Cerebellar nuclear complex (tissue), 1 donor: ENCODE measurements around the gene GABPB2.

ENCODE experiments used
- DNase-seq, 2 experiments: peaks; one replicate each; lab custom pipeline; 2025; lab: John Stamatoyannopoulos, UW

Gene GABPB2

DNA sequence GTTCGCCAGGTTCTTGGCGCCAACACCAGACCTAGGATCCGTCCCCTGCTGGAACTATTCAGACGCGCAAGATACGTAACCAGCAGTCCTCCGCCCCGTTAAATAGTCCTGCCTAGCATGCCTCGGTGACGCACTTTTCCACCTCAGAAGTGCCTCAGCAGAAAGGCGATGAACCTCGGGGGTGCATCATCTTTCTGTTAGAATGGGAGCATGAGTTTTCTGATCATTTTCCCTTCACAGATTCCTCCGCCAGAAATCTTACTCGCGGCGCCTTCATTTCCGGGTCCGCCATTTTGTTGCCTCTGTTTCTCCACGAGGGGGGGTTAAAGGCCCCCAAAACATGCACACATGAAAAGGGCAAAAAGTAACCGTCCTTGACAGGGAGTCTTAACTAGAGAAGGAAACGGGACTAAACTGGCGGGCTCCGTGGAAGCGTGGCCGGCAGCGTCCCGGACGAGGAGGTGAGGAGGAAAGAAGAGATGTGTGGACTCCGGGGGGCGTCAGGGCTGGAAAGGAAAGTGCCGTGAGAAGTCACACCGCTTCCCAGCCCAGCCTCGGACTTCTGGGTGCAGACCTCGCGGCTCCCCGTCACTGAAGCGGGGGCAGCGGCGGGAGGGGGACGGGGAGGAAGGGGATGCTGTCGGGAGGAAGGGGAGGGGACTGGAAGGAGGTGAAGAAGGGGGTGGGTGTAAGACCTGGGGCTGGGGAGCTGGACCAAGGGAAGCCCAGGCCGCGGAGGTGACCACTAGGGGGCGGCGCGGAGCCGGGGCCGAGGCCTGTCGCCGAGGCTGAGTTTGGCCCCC lies at the start of gene GABPB2:
Gene GABPB2 (plus strand): TSS at position 288 of the 803 bp plus-strand sequence. CDS start 17,429 bp downstream, outside the sequence.
- peak in 1 of 2 experiments; percentile 66 for DNase-seq

DNA sequence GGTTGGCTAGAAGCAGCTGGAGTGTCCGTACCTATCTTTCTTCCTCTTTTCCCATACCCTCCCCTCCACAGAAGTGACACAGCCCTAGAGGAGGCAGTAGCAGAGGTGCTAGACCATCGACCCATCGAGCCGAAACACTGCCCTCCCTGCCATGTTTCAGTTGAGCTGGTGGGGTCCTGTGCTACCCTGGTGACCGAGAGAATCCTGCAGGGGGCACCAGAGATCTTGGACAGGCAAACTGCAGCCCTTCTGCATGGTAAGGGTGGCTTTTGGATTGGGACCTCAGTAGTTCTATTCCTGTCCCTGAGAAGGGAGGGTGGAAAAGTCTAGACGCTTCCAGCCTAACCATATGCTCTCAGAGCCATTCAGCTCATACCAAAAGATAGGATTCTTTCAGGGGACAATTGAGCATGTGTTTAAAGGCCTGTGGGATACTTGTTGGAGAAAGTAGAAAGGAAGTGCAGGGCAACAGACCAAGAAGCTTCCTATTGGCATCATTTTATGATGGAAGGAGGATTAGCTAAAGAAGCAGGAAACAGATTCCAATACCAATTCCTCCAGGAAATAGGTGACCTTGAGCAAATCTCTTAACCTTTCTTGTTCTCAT lies 45.9 kb upstream of the GABPB2 start:
- DNase-seq = no peak

DNA sequence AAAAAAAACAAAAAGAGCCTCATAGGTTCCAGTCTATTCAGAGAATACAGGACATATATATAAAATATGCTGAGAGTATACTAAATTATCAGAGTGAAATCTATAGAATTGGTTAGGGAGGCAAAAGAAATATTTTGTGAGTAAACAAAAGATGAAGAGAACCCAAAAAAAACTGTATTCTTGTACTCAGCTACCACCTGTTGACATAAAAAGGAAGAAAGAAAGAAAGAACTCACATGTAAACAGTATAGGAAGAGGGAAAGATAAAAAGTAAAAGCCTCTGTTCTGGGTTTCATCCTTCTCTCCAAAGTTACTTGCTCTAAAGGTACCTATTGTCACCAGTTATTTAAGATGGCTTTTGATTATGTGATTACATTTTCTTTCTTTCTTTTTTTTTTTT lies 44.1 kb upstream of the GABPB2 start:
- DNase-seq = no peak

DNA sequence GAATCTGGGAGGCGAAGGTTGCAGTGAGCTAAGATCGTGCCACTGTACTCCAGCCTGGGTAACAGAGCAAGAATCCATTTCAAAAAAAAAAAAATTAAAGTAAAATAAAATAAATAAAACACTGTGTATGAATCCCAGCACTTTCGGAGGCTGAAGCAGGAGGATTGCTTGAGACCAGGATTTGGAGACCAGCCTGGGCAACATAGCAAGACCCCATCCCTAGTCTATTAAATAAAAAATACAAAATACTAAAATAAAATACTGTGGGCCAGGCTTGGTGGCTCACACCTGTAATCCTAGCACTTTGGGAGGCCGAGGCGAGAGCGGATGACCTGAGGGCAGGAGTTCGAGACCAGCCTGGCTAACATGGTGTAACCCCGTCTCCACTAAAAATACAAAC lies 38.4 kb upstream of the GABPB2 start:
- no peak for DNase-seq

DNA sequence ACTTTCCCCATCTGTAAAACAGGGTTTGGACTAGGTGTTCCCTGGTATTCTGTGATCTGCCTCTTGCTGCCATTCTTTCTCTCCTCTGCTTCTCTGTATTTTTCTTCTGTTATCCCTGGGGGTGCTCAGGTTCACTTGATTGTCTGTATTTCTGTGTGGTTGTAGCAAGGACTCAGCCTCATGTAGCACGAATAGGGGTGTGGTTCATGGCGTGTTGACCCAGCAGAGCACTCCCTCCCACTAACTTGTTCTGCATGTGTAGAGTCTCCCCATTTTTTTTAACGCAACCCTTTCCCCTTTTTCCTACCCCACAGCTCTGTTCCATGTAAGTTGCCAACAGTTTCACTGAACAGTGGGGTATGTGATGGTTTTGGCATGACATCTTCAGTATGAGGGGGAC lies 35.4 kb upstream of the GABPB2 start:
- DNase-seq = no peak

DNA sequence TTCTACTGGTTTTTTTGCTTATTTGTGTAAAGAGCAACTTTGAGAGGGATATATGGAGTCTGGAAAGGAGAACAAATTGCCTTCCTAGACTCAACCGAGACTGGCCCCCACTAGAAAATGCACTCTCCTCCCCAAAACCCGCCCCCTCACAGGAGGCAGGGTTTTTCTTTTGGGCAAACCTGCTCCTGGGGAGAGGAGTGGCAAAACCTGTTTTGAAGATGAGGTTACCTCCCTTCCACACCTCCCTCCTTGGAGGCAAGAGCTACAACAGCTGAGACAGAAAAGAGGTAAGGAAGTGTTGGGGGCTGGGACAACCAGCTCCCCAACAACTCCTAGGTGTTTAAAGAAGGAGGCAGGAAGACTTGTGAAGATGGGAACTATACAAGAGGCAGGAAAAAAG lies 34.2 kb upstream of the GABPB2 start, which contains the start of gene BNIPL:
Gene BNIPL (plus strand): TSS at position 231 of the 400 bp plus-strand sequence. CDS start 140 bp downstream, at position 371.
- DNase-seq = no peak

DNA sequence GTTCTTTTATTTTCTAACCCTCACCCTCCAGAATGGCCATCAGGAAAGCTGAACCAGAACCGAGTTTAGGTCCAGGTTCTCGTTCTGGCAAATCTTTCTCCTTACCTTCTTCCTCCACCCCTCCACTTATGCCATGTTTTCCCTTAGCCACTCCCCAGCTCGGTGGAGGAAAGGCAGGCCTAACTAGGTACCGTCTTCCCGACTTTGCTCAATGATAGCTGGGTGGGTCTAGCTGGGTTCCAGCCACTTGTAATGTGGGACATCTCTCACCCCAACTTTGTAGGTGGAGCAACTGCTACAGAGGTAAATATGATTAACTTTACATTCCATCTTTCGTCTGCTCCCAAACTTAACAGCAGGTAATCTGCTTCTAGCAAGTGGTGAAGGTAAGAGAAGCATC lies 33.5 kb upstream of the GABPB2 start:
- DNase-seq = no peak

DNA sequence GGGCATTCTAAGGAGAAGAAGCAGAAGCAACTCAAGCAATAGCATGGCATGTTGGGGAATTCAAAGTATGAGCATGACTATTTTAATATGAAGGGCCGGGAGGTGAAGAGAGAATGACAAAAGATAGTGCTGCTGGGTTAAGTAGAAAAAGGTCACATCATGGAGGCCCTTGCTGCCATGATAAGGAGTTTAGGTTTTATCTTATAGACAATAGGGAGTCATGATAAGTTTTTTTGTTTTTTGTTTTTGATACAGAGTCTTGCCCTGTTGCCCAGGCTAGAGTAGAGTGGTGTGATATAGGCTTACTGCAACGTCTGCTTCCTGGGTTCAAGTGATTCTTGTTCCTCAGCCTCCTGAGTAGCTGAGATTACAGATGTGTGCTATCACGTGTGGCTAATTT lies 31.0 kb upstream of the GABPB2 start:
- DNase-seq = no peak

DNA sequence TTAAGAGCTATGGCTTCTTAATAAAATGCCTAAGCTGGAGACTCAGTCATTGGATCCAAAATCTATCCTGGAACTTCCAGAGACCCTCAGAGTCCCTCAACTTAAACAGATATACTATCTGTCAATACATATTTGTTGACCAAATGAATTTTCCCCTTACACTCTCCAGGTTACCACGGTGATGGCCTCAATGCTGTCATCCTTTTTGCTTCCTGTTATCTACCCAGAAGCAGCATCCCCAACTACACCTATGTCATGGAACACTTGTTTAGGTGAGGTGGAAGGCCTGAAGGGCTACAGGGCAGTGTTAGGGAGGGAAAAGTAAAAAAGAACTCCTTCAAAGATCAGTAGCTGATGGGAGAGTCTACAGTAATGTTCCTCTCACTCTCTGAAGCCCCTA lies 27.4 kb upstream of the GABPB2 start:
- no peak for DNase-seq

DNA sequence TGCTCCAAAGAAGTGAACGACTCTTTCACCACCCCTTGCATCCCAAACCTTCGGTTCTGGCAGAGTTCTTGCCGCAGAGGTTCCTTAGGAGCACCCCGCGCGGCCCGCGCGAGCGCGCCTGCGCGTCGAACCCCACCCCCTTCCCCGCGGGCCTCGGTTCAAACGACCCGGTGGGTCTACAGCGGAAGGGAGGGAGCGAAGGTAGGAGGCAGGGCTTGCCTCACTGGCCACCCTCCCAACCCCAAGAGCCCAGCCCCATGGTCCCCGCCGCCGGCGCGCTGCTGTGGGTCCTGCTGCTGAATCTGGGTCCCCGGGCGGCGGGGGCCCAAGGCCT lies 23.0 kb upstream of the GABPB2 start, which contains the start of gene C1orf56:
Gene C1orf56 (plus strand): TSS at position 161 of the 334 bp plus-strand sequence. CDS start 97 bp downstream, at position 258.
- peak in 1 of 2 experiments; percentile 35 for DNase-seq

DNA sequence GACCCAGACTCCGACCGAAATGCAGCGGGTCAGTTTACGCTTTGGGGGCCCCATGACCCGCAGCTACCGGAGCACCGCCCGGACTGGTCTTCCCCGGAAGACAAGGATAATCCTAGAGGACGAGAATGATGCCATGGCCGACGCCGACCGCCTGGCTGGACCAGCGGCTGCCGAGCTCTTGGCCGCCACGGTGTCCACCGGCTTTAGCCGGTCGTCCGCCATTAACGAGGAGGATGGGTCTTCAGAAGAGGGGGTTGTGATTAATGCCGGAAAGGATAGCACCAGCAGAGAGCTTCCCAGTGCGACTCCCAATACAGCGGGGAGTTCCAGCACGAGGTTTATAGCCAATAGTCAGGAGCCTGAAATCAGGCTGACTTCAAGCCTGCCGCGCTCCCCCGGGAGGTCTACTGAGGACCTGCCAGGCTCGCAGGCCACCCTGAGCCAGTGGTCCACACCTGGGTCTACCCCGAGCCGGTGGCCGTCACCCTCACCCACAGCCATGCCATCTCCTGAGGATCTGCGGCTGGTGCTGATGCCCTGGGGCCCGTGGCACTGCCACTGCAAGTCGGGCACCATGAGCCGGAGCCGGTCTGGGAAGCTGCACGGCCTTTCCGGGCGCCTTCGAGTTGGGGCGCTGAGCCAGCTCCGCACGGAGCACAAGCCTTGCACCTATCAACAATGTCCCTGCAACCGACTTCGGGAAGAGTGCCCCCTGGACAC lies 22.5 kb upstream of the GABPB2 start:
- DNase-seq = peak in 1 of 2 experiments; percentile 56

DNA sequence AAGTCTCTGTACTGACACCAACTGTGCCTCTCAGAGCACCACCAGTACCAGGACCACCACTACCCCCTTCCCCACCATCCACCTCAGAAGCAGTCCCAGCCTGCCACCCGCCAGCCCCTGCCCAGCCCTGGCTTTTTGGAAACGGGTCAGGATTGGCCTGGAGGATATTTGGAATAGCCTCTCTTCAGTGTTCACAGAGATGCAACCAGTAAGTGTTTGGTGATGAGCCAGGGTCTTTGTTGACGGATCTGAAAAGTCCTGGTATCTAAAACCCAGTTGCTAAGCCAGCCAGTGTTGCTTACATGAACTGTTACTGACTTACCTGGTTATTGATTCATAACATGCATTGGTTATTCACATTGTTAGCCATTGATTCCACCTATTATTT lies 21.9 kb upstream of the GABPB2 start:
- DNase-seq = no peak

DNA sequence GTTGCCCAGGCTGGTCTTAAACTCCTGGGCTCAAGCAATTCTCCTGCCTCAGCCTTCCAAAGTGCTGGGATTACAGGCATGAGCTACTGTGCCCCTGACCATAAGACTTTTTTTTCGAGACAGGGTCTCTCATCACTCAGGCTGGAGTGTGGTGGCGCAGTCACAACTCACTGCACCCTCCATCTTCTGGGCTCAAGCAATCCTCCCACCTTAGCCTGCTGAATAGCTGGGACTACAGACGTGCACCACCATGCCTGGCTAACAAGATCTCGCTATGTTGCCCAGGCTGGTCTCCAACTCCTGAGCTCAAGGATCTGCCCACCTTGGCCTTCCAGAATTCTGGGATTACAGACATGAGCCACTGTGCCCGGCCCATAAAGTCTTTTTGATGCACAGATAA lies 21.1 kb upstream of the GABPB2 start:
- DNase-seq = no peak

DNA sequence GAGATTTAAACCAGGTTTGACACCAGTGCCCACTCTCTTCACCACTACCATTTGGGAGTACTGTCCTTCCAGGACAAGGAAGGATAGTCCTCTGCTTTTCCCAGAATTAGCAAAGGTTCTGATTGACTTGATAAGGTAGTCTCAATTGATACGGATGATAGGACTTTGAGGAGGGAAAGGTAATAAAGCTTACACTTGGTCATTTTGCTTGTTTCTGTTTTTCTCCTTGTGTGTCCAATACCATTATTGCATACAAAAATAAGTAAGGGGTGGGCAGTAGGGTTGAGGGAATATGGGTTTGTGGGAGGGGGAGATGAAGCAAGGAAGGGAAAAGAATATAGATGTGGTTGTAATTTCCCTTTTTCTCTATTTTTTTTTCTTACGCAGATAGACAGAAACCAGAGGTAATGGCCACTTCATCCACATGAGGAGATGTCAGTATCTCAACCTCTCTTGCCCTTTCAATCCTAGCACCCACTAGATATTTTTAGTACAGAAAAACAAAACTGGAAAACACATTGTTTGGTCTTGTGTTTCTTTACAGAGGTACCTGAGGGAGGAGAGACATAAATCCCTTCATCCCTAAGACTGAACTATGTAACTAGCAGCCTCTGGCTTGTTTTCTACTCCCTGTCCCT lies 20.4 kb upstream of the GABPB2 start:
- no peak for DNase-seq

DNA sequence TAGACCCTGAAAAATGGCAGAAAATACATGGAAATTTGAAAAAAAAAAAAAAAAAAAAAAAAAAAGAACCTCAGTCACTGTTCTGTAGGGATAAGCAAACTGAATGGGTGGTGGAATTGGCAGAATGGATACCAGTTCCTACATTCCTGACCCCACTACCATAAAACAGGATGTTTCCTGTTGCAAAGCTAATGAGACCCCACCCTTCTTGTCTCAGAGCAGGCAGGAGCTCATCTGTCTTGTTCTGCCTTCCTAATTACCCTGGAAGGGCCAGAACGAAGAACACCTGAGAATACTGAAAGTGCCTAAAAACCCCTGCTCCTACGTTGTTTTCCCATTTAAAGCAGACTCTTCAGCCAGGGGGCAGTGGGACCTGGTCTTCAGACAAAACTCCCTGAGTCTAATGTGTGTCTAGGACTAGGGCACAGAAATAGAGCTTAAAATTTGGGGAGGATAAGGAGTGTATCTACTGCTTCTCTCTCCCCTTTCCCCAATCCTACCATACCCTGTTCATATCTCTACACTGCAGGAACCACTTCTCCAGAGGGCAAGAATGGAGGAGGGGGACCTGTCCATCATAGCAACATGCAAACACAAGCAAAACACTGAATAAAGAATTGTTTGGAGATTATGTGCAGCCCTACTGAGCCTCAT lies 19.1 kb upstream of the GABPB2 start:
- no peak for DNase-seq

DNA sequence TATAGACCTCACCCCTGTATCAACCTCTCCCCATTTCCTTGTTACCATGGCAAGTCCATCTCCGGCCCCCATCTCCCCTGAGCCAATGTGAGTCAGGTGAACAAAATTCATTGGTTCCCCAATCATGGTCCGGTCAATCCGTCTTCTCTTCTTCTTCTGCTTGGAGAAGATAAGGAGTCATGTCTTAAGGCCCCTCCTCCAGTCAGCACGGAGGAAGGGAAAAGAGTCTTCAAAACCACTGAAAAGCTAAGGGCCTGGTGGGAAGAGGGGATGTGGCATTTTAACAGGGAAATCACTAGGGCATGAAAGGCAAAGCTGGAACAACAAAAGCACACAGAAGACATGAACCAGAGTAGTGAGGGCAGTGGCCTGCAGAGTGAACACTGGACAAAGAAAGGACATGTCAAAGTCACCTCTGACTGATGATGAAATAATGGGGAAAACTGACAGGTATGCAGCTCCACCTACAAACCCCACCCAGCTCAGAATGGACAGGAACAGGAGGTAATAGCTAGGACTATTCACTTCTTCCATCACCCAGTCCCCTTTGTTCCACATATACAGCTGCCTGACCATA lies 15.5 kb upstream of the GABPB2 start:
- DNase-seq = no peak

DNA sequence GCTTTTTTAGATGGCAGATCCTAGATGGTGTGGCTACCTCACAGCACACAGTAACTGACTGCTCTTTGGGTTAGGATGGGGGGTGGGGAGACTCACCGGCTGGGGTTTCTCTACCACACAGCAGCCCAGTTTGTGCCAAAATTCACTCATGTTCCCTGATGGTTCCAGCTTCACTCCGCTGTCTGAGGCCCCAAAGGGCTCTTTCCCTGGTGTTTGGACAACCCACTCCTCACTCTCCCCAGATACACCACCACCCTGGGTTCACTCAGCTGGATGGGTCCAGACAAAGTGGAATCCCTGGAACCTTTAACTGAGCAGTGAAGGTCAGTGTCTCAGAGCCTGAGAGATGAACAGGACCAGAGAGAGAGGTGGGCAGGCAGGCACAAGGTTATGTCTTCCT lies 15.0 kb upstream of the GABPB2 start:
- no peak for DNase-seq

DNA sequence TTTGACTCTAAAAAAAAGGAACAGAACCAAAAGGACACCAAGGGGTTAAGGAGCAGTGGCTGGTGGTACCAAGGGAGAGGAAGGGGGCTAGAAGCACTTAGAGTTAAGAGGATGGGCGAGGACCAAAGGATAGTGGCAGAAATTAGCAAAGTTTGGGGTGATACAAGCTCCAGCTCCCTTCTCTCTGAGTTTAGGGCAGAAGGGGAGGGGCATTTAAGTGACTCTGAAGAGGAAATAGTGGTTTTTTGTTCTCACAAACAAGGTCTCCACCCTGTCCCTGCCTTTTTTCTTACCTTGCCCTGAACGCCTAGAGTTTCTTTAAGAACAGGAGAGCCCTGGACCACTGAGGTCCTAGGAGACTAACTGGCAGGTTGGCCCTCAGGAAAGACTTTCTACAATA lies 14.4 kb upstream of the GABPB2 start:
- DNase-seq = no peak

DNA sequence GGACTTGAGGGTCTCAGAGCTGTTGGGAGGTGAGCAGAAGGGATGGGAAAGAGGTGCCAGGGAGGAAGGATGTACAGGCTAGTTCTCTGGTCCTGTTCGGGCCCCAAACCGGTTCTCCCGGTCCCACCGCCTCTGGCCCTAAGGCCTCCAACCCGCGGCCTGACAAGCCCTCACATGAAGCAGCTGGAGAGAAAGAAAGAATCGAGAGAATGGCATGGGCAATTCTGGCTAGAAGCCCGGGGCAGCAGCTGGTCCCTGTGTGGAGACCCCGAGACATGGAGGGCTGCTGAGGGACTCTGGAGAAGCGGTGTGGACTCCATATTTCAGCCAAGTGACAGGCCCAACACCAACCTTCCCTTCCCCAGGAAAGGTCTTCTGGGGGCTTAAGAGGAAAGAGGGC lies 11.9 kb upstream of the GABPB2 start:
- no peak for DNase-seq

DNA sequence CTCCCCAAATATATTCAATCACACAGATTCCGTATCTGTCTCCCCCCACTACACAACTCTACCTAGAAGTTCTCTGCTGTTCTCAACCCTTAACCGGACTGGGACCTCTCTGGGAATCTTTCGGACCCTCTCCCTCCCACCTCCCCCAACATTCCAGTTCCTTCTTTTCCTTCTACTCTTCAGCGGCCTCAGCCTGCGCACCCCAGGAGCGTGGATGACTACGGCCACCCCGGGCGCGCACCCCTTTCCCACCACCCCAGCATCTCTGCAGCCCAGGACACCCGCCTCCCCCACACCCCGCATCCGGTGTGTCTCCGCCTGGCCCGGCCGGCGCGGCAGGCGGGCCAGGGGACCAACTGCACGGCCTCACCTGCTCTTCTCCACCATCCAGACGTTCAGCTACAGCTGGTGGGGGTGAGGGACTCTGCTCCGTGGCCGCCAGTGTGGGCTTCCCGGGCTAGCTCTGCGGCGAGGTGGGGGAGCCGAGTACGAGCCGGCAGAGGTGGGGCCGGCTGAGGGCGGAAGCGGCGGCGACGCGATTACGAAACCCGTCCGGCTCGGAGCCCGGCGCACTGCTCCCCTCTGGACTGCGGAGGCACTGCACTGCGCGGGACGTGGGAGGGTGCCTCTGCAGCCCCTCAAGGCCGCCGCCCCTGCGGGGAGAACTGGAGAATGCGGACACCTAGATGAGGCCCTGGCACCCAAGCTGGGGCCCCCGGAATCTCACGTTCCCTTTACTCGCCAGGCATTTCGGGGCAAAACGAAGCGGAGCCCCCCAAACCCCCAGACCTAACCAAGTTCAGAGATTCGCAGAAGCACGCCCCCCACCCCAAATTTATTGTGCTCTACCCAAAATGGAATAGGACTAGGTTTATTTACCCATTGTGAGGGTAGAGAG lies 11.2 kb upstream of the GABPB2 start, which contains the start of gene CDC42SE1:
Gene CDC42SE1 (minus strand): TSS at position 514 of the 898 bp plus-strand sequence. CDS start 3,892 bp downstream, outside the sequence.
- no peak for DNase-seq
